M059J (cell line): Measurements from ENCODE around the gene NRARP. TPM values are rescaled to one million over a fixed set of nuclear protein-coding genes. Genes with fewer than 3 reads are reported as not detected.

Experiments used
- DNase-seq: peaks from one replicate; pipeline ENCODE4 v3.0.0-alpha.2; 2012; ENCODE audit warnings: low read depth
- total RNA-seq: library from RNA; depleted of rRNA; stranded (reverse); fragments of >200 nt; shearing (Covaris generic); gene quantifications from 2 replicates; pipeline ENCODE4 v1.2.3, GENCODE V29; 2014

Gene NRARP
- total RNA-seq, 1 experiment from 2014 or later = not detected

DNA sequence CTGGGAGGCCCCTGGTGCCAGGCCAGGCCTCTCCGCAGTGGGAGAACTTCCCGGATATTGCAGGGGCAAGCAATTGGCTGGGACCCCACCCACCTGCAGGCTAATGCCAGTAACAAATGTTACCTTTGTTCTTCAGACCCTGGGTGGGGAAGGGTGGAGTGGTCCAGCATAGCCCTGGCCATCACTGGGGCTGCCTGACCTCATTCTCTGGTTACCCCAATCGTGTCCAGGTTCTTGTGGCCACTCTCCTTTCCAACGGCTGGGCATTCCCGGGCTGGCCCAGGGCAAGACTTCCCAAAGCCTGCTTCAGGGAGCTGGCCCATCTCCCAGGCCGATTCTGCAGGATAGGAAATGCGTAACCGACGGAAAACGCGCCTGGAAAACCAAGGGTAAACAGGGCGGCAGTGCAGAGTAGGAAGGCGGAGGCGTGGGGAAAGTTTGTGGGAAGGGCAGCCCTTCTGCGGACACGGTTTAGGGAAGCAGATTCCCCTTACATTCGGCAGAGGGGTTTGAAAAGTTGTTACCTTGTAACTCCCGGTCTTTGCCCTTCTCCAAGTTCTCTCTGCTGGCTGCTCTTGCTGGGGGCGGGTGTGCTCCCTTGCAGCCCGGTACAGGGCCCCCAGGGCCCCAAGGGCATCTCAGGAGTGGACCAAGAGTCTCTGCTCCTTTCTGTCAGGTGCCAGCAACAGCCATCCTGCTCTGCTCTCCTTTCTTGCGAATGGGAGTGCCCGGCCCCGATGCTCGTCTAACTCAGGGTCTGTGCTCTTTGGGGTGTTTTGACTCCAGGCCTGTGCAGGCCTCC is 3.5 kb downstream of the NRARP start:
- peak; percentile 53 for DNase-seq

DNA sequence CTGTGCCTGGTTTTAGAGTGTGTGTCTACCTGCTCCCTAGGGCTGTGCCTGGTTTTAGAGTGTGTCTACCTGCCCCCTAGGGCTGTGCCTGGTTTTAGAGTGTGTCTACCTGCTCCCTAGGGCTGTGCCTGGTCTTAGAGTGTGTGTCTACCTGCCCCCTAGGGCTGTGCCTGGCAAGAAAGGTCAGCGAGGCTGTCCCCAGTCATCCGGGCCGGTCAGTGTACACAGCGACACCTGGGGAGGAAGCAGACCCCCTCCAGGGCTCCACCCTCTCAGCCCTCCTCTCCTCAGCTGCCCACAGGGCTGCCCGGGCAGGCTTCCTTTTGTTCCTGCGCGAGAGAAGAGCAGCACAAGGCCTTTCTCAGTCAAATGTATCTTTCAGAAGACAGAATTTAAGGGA is 4.1 kb downstream of the NRARP start:
- DNase-seq = no peak

DNA sequence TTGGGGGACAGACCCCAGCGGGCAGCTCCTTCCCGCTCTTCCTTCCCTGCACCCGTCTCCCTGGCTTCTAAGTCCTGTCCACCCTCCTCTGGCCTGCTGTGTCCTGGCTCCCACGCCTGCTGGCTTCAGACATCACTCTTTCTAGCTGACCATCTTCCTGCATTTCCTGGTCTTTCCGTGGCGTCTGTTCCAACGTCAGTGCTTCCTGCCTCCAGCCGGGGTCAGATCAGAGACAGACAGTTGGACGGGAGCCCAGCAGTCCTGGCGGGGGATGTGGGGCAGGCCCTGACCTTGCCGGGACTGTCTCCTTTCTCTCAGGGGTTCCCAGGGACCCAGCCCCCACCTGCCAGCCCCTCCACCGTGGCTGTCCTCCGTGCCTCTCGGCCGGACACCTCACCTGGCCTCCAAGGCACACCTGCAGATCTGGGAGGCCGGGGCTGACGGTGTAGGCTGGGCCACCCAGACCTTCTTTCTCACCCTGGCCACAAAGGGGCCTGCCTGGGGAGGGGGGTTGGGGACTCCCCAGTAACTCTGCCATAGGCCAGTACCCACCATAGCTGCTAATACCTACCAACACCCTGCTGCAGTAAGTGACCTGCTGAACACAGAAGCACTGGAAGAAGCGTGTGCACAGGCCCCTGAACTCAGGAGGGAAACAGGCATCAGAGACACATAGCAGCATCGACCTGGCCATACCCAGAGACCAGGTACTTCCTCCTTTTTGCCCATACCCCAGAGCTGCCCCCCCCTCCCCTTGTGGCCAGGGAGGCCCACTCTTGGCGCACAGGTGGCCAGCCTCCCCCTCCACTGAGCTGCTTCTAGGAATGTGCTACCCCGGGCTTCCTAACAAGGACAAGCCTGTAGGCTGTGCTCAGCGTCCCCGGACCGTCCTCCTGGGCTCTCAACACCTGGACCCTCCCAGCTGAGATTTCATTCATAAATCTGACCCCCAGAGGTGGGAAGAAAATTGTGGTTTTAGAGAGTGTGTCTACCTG is 5.1 kb downstream of the NRARP start:
- peak; percentile 57 for DNase-seq

DNA sequence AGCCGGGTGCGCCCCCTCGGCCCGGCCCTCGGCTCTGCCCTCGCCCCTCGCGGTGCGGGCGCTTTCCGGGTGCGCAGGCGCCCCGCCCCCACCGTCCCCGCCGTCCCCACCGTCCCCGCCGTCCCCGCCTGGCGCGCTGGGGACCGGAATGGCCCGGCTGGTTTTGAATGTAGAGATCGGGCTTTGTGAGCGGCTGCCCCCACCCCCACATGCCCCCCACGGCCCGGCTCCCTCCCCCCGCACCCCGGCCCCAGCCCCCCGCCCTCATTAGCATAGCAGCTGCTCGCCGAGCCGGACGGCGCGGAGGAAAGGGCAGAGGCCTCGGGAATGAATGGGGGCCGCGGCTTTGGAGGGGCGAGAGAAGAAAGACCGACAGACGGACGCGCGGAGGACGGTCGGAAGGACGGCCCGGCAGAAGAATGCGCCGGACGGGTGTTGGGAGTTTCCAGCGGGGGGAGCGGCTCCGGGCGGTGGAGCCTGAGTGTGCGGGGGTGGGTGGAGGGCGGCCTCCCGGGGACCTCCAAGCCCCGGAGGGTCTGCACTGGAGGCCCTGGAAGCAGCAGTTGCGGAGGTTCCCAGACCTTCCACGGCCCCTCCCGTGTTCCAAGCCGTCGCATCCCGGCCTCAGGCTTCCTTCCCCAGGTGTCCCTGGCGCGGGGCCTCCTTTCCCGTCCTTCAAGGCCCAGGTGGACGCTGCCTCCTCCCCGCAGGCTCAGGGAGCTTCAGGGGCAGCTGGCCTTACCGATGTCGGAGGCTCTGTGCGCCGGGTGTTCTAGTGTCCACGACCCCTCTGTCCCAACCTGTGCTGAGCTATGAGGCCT is 6.0 kb downstream of the NRARP start:
- DNase-seq = no peak

DNA sequence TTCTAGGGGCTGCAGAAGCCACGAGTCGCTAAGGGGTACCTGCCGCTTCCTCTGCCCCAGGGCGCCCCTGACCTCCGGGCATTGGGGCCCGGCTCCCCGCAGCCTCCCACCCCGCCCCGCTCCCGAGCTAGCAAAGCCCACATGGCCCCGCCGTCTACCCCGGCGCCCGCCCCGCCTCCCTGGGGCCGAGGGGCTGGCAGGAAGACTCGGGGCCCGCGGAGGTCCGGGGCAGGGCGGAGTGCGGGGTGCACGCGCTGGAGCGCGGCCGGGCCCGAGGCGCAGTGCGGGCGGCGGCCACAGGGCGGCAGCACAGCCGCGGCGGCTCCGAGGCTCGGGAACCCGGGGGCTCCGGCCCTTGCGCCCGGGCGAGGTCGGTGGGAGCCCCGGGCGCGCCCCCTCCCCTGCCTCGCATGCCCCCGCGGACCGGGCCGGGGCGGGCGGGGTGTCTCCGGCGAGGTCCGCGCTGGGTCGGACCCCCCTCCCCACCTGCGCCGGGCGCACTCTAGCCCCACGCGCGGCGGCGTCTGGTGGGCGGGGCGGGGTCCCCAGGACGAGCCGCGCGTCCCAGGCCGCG is 6.7 kb downstream of the NRARP start:
- DNase-seq = no peak

DNA sequence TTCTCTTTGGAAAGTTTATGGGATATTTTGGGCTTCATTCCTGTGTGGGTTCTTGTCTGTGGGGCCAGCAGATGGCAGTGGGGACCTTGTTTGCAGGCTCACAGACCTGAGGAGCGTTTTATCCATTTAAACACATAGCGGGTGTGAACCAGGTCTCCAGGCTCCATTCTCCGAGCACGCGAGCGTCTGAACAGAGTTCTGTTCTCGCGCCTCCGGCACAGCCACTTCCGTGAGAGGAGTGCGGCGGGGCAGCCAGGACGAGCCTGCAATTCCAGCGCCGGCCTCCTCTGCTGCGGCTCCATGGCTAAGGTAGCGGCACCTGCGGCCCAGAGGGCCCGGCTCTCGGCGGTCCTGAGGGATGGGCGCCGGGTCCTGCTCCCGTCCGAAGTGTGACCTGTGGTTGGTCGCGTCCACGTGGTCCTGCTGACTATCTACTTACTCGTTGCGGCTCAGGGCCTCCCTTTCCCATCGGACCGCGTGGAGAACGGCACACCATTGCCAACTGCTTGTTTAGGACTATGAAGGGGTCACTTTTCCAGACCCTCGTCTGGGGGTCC is 7.3 kb downstream of the NRARP start:
- peak; percentile 39 for DNase-seq

DNA sequence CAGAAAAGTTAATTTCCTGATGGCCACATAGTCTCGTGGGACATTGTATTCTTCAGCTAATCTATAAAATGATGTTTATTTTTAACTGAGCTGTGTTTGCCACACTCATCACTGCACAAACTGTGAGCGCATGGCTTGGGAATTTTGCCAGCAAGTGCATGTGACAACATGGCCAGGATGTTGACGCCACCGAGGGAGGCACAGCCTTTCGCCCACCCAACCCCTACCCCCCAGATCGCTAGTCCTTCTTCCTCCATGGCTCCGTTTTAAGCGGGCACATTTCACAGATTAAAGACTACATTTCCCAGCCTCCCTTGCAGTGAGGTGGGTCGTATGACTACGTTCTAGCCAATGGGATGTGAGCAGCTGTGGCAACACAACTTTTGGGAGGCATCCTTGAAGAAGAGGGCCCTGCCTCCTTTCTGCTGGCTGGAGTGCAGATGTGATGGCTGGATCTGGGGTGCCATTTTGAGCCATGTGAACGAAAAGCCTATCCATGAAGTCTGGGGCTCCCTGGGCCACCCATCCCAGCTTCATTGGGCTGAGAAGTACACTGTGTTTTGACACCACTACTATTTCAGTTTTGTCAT is 7.9 kb downstream of the NRARP start:
- peak; percentile 47 for DNase-seq

DNA sequence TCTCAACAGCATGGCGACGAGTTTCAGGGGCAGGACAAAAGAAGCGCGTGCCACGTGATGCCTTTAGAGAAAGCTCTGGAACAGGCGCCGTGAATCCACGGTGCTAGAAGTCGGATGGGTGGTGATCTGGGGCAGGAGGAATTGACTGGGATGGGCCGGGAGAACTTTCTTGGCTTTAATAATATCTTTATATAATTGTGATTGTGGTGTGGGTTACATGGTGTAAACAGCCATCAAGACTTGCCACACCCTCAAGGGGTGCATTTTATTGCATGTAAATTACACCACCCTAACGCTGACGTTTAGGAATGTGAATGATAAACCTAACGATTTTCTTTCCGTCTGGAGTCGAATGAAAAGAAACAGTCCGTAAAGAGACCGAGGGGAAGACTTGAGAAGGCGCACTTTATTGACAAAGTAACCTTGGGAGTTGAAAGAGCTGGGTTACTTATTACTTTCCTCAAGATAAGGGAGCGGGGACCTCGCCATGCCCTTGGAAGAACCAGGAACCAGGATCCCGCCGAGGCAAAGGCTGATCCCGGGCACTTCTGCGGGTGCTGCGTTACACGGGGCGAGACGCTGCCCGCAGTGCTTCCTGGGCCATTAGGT is 8.5 kb downstream of the NRARP start:
- no peak for DNase-seq

DNA sequence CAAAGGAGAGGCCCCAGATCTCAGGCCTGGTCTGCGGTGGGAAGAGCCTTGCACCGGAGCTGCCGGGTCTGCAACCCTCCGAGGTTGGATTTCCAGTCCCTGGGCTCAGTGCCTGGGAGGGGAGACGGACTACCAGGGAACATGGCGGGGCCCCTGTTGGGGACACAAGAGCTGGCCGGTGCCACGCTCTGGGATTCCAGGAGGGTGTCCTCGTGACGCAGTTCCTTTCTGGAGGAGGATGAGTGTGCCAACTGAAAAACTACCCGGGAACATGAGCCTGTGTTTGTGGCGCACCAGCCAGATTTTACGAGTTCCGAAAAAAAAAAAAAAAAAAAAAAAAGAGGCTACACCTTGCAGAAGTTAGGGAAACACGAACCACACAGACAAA is 9.0 kb downstream of the NRARP start:
- DNase-seq = no peak

DNA sequence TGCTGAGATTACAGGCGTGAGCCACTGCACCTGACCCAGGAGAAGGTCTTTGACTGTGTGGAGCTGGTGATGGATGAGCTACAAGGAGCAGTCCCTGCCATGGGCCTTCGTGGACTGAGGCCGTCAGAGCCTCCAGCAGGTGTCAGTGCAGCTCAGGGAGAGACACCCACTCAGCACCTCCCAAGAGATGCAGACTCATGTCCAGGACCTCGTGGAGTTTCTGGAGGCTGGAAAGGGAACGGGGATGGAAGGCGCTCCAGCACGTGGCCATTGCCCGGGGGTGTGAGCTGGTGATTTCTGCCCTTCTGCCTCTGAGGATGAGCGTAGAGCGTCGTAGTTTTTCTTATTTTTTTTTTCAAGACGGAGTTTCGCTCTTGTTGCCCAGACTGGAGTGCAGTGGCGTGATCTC is 15.1 kb downstream of the NRARP start:
- DNase-seq = peak; percentile 73

DNA sequence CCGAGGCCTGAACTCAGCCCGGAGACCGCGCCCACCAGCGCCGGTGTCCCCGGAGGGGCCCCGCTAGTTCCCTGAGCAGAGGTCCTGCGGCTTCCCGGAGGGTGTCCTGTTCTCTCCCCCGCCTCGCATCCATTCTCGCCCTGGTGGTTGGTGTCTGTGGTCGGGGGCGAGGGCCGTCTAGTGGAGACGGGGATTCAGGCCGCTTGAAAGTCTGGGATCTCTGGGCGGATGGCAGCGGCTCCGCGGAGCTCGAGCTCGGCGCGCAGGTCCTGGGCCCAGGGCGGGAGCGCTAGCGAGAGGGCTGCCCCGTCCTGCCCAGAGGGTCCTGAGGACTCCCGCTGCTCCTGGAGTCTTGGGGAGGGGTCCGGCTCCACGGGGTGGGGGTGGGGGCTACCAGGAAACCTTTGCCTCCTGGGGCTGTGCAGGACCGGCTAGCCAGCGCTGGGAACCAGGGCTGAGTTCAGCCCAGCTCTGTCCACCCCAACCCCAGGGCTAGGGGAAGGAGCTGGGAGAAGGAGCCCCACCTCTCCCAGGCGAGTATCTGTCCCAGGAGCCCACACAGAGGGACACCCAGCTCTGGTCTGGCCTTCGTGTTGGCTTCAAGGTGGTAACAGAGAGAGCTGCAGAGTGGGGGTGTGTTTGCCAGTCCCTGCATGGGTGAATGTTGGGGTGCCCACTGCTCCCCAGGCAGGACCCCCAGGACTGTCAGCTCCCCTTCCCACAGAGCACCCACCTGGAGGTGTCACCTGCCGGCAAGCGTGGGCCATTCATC is 20.5 kb downstream of the NRARP start:
- no peak for DNase-seq

DNA sequence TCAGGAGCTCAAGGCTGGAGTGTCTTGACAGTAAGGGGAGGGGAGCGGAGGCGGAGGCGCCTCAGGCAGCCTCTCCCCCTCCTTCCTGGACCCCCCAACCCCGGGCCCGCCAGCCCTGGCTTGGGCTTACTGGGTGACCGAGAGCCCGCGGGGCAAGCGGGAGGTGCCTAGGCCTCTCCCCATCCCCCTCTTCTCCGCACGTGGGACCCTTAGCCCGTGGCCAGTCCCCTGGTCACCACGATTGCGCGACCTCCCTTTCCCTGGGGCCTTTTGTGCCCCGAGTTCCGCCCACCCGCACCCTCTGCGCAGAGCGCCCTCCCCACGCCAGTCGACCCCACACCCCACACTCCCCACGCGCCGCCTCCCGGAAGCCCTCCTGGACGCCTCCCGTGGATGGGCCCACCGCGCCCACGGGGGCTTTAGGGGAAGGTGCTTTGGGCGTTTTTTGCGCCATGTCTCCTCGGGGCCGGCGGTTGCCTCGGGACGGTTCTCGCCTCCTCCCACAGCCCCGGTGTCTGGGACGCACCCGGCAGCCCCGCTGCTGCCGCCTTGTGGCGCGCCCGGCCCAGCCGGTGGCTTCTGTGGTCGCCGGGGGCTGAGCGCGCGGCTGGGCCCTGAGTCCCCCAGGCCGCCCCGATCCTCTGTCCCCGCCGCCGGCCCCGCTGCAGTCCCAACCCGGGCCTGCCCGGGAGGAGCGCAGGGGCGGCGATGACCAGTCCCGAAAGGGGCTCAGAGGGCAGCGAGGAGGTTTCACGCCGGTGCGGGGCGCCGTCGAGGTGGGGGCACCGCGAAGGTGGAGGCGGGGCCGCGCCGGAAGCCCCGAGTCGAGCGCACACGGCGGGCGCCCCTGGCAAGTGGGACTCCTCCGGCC is 21.4 kb downstream of the NRARP start:
- no peak for DNase-seq

DNA sequence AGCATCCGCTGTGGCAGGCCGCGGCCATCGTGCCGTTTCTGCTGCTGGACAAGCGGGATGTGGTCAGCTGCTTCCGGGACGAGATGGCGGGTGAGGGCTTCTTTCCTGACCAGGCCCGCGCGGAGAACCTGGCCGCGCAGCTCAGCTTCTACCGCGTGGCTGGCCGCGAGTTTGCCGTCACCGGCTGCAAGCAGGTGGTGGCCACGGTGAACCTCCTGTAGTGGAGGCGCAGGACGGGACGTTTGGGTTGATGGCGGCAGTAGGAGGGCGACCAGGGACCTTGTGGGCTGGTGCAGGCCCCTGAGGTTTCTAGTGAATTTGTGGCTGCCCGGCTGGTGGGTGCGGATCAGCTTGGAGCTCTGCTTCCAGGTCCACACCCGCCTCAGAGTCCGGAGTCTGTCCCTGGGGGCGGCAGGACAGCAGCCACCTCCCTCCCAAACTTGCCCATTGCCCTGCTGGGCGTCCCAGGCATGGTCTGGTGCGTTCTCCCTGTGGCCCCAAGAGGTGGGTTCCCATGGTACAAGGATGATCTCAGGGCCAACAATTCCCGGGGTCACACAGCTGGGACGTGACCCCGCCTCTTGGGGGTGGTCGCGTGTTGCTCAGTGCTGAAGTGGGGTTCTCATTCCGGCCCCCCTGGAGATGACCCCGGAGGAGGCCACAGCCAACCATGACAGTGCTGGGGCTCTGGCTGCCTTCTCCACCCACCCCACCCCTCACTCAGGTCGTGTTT is 22.2 kb downstream of the NRARP start:
- no peak for DNase-seq

DNA sequence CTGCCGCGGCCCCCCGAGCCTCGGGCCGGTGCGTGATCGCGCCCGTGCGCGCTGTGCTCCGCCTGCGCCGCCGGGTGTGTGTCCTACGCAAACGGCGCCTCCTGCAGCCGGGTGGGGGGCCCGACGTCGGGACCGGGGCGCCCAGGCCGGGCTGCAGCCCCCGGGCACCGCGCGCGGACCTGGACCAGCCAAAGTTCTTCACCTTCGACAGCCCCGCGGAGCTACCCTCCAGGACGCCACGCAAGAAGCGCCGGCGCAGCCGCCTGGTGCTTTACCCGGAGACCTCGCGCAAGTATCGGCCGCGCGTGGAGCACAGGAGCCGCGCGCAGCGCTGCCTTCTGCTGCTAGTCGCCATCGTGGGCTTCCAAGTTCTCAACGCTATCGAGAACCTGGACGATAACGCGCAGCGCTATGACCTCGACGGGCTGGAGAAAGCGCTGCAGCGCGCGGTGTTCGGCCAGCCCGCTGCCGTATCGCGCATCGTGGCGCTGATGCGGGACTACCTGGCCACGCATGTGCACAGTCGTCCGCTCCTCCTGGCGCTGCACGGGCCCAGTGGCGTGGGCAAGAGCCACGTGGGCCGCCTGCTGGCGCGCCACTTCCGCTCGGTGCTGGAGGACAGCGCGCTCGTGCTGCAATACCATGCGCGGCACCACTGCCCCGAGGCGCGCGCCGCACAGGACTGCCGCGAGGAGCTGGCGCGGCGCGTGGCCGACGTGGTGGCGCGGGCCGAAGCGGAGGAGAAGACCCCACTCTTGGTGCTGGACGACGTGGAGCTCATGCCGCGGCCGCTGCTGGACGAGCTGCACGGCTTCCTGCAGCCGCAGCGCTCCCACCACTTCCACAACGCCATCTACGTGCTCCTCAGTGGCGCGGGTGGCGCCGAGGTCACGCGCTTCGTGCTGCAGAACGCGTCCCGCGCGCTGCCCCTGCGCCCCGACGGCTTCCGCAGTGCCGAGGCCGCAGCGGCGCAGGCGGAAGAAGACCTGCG is 23.1 kb downstream of the NRARP start:
- DNase-seq = no peak

DNA sequence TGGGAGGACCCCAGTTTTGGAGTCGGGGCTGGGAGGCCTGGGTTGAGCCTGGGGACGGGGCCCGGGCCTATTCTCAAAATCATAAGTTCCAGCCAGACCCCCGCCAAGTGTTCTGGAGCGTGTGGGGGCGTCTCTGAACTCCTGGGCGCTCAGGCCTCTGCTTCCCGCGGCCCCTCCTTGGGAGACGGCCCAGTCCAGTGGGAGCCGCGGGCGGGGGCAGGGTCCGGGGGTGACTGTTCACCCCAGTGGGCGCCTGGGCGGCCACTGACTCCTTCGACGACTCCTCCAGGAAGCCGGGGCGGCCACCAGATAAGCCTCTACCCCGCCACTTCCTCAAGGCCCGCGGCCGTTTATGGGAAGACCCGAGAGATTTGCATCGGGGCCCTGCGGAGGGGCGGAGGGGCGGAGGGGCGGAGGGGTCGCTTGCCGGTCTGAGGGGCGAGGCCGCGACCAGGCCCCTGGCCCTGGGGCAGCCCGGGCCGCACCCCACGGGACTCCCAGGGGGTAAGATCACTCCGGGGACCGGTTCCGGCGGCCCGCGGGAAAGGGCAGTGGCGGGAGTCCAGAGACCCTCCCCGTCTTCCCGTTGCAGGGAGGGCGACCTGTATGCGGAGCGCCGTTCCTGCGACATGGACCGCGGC is 23.9 kb downstream of the NRARP start:
- no peak for DNase-seq
